Liver (tissue), 3 donors: ENCODE results near the gene EML2.

Source experiments
- ATF3 ChIP-seq: IDR thresholded peaks from 2 replicates; pipeline ENCODE4 v1.6.1; 2016; ENCODE audit warnings: antibody characterized with exemption
- CTCF ChIP-seq: fragments of 150-350 bp; IDR thresholded peaks from 2 replicates; pipeline ENCODE4 v1.5.1; 2017; ENCODE audit warnings: improper control_type of control experiment, low read depth, low read length; ENCODE audit not compliant: missing input control
- HNF4A ChIP-seq, 2 donors: conservative IDR thresholded peaks; 2 replicates each; pipeline ENCODE4 v1.6.1; 2016; ENCODE audit warnings: antibody characterized with exemption in 2 of 2, mild to moderate bottlenecking in 2 of 2
- HNF4G ChIP-seq: IDR thresholded peaks from 2 replicates; pipeline ENCODE4 v1.6.1; 2016; ENCODE audit warnings: antibody characterized with exemption
- REST ChIP-seq: IDR thresholded peaks from 2 replicates; pipeline ENCODE4 v1.6.1; 2016; ENCODE audit warnings: antibody characterized with exemption, mild to moderate bottlenecking
- RXRA ChIP-seq, 2 donors: IDR thresholded peaks; 2 replicates each; pipeline ENCODE4 v1.6.1; 2017 to 2018; ENCODE audit warnings: antibody characterized with exemption in 2 of 2, mild to moderate bottlenecking in 1 of 2
- SP1 ChIP-seq: IDR thresholded peaks from 2 replicates; pipeline ENCODE4 v1.6.1; 2018; ENCODE audit warnings: antibody characterized with exemption, mild to moderate bottlenecking
- TAF1 ChIP-seq: conservative IDR thresholded peaks from 2 replicates; pipeline ENCODE4 v1.6.1; 2016; ENCODE audit warnings: antibody characterized with exemption, mild to moderate bottlenecking
- YY1 ChIP-seq: IDR thresholded peaks from 2 replicates; pipeline ENCODE4 v1.6.1; 2016; ENCODE audit warnings: antibody characterized with exemption, mild to moderate bottlenecking
- TF ChIP-seq, protein P1 (sequence below): IDR thresholded peaks from 2 replicates; pipeline ENCODE4 v1.6.1; 2016; ENCODE audit warnings: antibody characterized with exemption
- TF ChIP-seq, protein P2 (sequence below): IDR thresholded peaks from 2 replicates; pipeline ENCODE4 v1.6.1; 2016; ENCODE audit warnings: antibody characterized with exemption
- donor health status: healthy.
- donor health status: healthy.

- no peak for TF ChIP-seq CTCF
- no peak for TF ChIP-seq REST
- TF ChIP-seq TAF1, result no peak
- TF ChIP-seq, protein P1, sequence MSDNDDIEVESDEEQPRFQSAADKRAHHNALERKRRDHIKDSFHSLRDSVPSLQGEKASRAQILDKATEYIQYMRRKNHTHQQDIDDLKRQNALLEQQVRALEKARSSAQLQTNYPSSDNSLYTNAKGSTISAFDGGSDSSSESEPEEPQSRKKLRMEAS, result no peak
- no peak for TF ChIP-seq YY1
- no peak for TF ChIP-seq ATF3
- TF ChIP-seq RXRA (IDR thresholded peaks at IDR 0.05), result no peak
- no peak for TF ChIP-seq SP1
- no peak for TF ChIP-seq HNF4G
- no peak for TF ChIP-seq HNF4A (conservative IDR thresholded peaks at IDR 0.05)
- TF ChIP-seq, protein P2, sequence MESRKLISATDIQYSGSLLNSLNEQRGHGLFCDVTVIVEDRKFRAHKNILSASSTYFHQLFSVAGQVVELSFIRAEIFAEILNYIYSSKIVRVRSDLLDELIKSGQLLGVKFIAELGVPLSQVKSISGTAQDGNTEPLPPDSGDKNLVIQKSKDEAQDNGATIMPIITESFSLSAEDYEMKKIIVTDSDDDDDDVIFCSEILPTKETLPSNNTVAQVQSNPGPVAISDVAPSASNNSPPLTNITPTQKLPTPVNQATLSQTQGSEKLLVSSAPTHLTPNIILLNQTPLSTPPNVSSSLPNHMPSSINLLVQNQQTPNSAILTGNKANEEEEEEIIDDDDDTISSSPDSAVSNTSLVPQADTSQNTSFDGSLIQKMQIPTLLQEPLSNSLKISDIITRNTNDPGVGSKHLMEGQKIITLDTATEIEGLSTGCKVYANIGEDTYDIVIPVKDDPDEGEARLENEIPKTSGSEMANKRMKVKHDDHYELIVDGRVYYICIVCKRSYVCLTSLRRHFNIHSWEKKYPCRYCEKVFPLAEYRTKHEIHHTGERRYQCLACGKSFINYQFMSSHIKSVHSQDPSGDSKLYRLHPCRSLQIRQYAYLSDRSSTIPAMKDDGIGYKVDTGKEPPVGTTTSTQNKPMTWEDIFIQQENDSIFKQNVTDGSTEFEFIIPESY, result no peak
Observed at GRCh38 chr19:45581576-45581975, 57.6 kb downstream of the EML2 start.
